HG03521 (cell line): ENCODE measurements around the gene ABCA6.
"Not testable (repeated sequence)": the region's sequence is repeated elsewhere in the genome, so short reads cannot be mapped to it uniquely, and the experiment has no call there.

Experiments
- ATAC-seq: cut with Tn5 transposase; IDR thresholded peaks from one replicate; pipeline ENCODE4 v1.9.1; 2021; ENCODE audit warnings: mild to moderate bottlenecking, moderate library complexity; ENCODE audit not compliant: unreplicated experiment

The ABCA6 gene

GRCh38 chr17:69073392-69073791 is 68.3 kb downstream of the ABCA6 start:
- not testable (repeated sequence) for ATAC-seq

- not testable (repeated sequence) for ATAC-seq
Measured at GRCh38 chr17:69072803-69073256, 68.9 kb downstream of the ABCA6 start.

GRCh38 chr17:69071233-69071586 is 70.5 kb downstream of the ABCA6 start:
- not testable (repeated sequence) for ATAC-seq

GRCh38 chr17:69070378-69071232 is 71.1 kb downstream of the ABCA6 start:
- ATAC-seq, result not testable (repeated sequence)

- no peak for ATAC-seq
Measured at GRCh38 chr17:69069226-69069750, 72.4 kb downstream of the ABCA6 start.

- ATAC-seq, result no peak
Measured at GRCh38 chr17:69067274-69068047, 74.2 kb downstream of the ABCA6 start.

GRCh38 chr17:69066482-69066881 is 75.2 kb downstream of the ABCA6 start:
- no peak for ATAC-seq

GRCh38 chr17:69065113-69065512 is 76.6 kb downstream of the ABCA6 start:
- ATAC-seq, result no peak

- ATAC-seq, result no peak
Measured at GRCh38 chr17:69064476-69064875, 77.2 kb downstream of the ABCA6 start.

- no peak for ATAC-seq
Measured at GRCh38 chr17:69064001-69064400, 77.7 kb downstream of the ABCA6 start.

- ATAC-seq, result no peak
Measured at GRCh38 chr17:69062860-69063581, 78.7 kb downstream of the ABCA6 start.

- ATAC-seq, result no peak
Measured at GRCh38 chr17:69061721-69062556, 79.8 kb downstream of the ABCA6 start.

GRCh38 chr17:69060822-69061221 is 80.9 kb downstream of the ABCA6 start, which contains the start of gene ABCA9:
Gene ABCA9, minus strand, starts transcription at chr17:69060927. Its CDS starts 9,801 bp downstream, at chr17:69051126.
- ATAC-seq, result no peak

- no peak for ATAC-seq
Measured at GRCh38 chr17:69059458-69060175, 82.1 kb downstream of the ABCA6 start.

GRCh38 chr17:69058165-69058564 is 83.5 kb downstream of the ABCA6 start:
- no peak for ATAC-seq

- no peak for ATAC-seq
Measured at GRCh38 chr17:69057280-69057679, 84.4 kb downstream of the ABCA6 start.

- ATAC-seq, result no peak
Measured at GRCh38 chr17:69056179-69056823, 85.4 kb downstream of the ABCA6 start.

- ATAC-seq, result no peak
Measured at GRCh38 chr17:69055334-69055733, 86.4 kb downstream of the ABCA6 start.
